IPS-20b (cell line): Measurements from ENCODE around the gene PODXL2.

Experiments
- H3K27ac ChIP-seq: one replicate; pipeline ENCODE4 v1.5.1; 2013; ENCODE audit warnings: low read length
- H3K27me3 ChIP-seq: 2 replicates; pipeline ENCODE4 v1.6.1; 2013; ENCODE audit warnings: mild to moderate bottlenecking, low read length, inconsistent platforms; ENCODE audit not compliant: insufficient read depth
- H3K36me3 ChIP-seq: 2 replicates; pipeline ENCODE4 v1.6.1; 2013; ENCODE audit warnings: low read depth, mild to moderate bottlenecking, inconsistent platforms, low read length, moderate library complexity; ENCODE audit not compliant: insufficient read depth
- H3K4me1 ChIP-seq: 2 replicates; pipeline ENCODE4 v1.6.1; 2013; ENCODE audit warnings: mild to moderate bottlenecking, control low read depth, inconsistent platforms, low read length, moderate library complexity; ENCODE audit not compliant: insufficient read depth
- H3K4me3 ChIP-seq: 2 replicates; pipeline ENCODE4 v1.5.1; 2013; ENCODE audit warnings: mild to moderate bottlenecking, low read length, inconsistent platforms
- H3K9ac ChIP-seq: 2 replicates; pipeline ENCODE4 v1.6.1; 2013; ENCODE audit warnings: low read depth, mild to moderate bottlenecking, inconsistent platforms, low read length, moderate library complexity
- H3K9me3 ChIP-seq: 2 replicates; pipeline ENCODE4 v1.6.1; 2013; ENCODE audit warnings: mild to moderate bottlenecking, low read depth, low read length, inconsistent platforms; ENCODE audit not compliant: insufficient read depth

Gene PODXL2

DNA sequence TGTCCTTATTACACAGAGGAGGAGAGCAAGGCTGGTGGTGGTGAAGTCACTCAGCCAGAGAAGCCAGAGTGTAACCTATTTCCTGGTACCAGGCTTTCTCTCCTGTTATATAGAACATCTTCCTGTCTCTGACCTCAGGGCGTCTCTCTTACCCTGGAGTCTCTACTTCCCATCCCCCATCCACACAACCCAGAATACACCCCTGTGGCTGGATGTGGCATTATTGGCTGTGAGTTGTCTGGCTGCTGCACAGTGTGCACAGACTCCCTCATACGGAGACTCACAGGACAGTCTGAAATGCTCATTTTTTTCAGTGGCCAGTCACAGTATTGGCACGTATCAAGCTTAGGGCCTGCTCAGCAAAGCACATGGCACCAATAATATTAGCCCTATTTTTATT lies 8.6 kb downstream of the PODXL2 start:
- H3K36me3 ChIP-seq, result 0 out of 2 replicates have a peak, but pooled peaks cover 8% of the 10 kb centered on the region
- no peaks in the 10 kb centered on the region; the same call in 1 of the 2 replicates for H3K4me1 ChIP-seq
- H3K9ac ChIP-seq, result no peak overlapping the region
- no peak overlapping the region for H3K4me3 ChIP-seq
- no peaks in the 10 kb centered on the region for H3K27me3 ChIP-seq
- H3K27ac ChIP-seq, result no peak overlapping the region
- H3K9me3 ChIP-seq, result no peaks in the 10 kb centered on the region

- H3K36me3 ChIP-seq, result 0 out of 2 replicates have a peak, but pooled peaks cover 8% of the 10 kb centered on the region
- no peak overlapping the region for H3K27ac ChIP-seq
- H3K4me3 ChIP-seq, result no peak overlapping the region
- no peaks in the 10 kb centered on the region for H3K4me1 ChIP-seq
- no peaks in the 10 kb centered on the region for H3K27me3 ChIP-seq
- H3K9me3 ChIP-seq, result no peaks in the 10 kb centered on the region
- no peak overlapping the region for H3K9ac ChIP-seq
These were observed 9.0 kb downstream of the PODXL2 start for GRCh38 chr3:127637971-127638370.

DNA sequence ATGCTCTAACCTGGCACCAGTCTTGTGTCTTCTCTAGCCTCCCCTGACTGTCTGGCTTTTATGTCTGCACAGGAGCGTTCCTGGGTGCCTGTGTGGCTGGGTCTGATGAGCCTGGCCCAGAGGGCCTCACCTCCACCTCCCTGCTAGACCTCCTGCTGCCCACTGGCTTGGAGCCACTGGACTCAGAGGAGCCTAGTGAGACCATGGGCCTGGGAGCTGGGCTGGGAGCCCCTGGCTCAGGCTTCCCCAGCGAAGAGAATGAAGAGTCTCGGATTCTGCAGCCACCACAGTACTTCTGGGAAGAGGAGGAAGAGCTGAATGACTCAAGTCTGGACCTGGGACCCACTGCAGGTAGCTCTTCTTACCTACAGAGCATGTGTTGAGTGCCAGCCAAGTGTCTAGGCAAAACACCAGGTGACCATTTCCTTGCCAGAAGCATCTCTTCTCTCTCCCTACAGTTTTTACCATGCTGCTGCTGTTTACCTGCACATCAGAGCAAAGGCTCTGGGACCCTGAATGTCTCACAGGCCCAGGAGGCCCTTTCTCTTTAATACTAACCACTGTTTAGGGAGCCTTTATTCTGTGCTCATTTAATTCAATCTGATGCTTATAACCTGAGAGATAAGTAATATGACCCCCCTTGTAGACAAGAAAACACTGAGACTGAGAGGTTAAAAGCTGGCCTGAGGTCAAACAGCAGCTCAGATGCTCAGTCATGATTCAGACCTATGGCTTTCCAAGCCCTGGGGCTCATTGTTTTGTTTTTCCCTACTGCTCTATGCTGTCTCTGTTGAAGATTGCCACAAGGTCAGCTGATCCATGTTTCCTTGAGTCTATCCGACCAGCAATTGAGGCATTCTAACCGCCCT lies 10.4 kb downstream of the PODXL2 start:
- H3K27ac ChIP-seq, result no peak overlapping the region
- no peaks in the 10 kb centered on the region for H3K27me3 ChIP-seq
- H3K4me1 ChIP-seq, result 0 out of 2 replicates have a peak, but pooled peaks cover 4% of the 10 kb centered on the region
- no peak overlapping the region for H3K9ac ChIP-seq
- H3K36me3 ChIP-seq, result 0 out of 2 replicates have a peak, but pooled peaks cover 8% of the 10 kb centered on the region
- no peak overlapping the region for H3K4me3 ChIP-seq
- H3K9me3 ChIP-seq, result no peaks in the 10 kb centered on the region

DNA sequence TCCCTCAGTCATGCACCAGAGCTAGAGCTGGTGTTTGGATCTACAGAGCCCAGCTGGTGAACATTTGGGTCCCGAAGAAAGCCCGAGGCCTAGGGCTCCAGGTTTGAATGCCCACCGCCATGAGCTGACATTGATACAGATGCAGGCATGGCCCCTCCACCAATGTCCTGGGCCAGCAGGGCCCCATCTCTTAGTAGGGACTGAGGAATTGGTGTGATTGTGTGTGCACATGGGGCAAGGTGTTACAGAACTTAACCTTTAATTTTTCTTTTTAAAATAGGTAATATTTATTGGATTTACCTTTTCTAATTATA lies 11.0 kb downstream of the PODXL2 start:
- Histone ChIP-seq H3K9ac (no peak overlapping the region), H3K4me3 (no peak overlapping the region), H3K27me3 (no peaks in the 10 kb centered on the region), H3K27ac (no peak overlapping the region), H3K36me3 (0 out of 2 replicates have a peak, but pooled peaks cover 8% of the 10 kb centered on the region), H3K9me3 (no peaks in the 10 kb centered on the region), H3K4me1 (0 out of 2 replicates have a peak, but pooled peaks cover 4% of the 10 kb centered on the region)

GRCh38 chr3:127644641-127645370 lies 15.8 kb downstream of the PODXL2 start:
- H3K36me3 ChIP-seq, result 0 out of 2 replicates have a peak, but pooled peaks cover 3% of the 10 kb centered on the region
- no peak overlapping the region for H3K9ac ChIP-seq
- no peak overlapping the region for H3K27ac ChIP-seq

DNA sequence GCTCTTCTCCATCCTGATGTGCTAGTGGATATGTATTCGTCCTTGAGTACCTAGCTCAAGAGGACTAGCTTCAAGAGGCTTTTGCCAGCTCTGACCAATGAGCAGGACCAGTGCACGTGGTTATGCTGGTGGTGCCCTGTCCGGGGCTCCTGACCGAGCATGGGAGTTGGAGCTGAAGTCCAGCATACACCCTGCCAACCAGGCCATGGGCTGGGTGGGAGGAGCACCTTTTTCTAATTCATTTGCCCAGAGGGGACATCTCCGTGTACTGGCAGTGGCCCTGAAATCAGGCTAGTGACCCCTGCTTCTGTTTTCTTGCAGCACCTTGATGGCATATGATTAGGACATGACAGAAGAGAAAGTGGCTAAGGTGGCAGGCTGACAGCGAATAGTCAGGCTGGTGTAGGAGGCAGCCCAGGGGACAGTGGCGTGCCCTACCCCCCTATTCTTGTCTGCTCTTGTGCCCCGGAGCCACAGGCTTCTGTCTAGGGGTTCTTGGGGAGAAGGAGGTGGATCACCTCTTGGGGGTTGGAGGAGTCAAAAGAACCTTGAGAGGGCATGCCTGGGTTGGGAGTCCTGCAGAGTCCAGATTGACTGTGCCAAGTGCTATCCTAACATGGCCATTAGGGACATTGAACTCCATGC lies 16.5 kb downstream of the PODXL2 start:
- H3K36me3 ChIP-seq, result no peaks in the 10 kb centered on the region
- no peak overlapping the region for H3K4me3 ChIP-seq
- no peak overlapping the region for H3K9ac ChIP-seq
- 0 out of 2 replicates have a peak, but pooled peaks cover 4% of the 10 kb centered on the region for H3K4me1 ChIP-seq
- no peaks in the 10 kb centered on the region for H3K27me3 ChIP-seq
- H3K27ac ChIP-seq, result no peak overlapping the region
- H3K9me3 ChIP-seq, result no peaks in the 10 kb centered on the region

More at GRCh38 chr3:127644641-127645370, 15.8 kb downstream of the PODXL2 start:
- H3K4me3 ChIP-seq, result no peak overlapping the region
- no peaks in the 10 kb centered on the region for H3K27me3 ChIP-seq
- H3K9me3 ChIP-seq, result no peaks in the 10 kb centered on the region
- H3K4me1 ChIP-seq, result 0 out of 2 replicates have a peak, but pooled peaks cover 4% of the 10 kb centered on the region

- Histone ChIP-seq H3K4me1 (0 out of 2 replicates have a peak, but pooled peaks cover 4% of the 10 kb centered on the region), H3K9ac (no peak overlapping the region), H3K4me3 (no peak overlapping the region), H3K27ac (no peak overlapping the region), H3K36me3 (no peaks in the 10 kb centered on the region), H3K9me3 (no peaks in the 10 kb centered on the region), H3K27me3 (no peaks in the 10 kb centered on the region)
These were observed 17.6 kb downstream of the PODXL2 start for GRCh38 chr3:127646501-127647046.

DNA sequence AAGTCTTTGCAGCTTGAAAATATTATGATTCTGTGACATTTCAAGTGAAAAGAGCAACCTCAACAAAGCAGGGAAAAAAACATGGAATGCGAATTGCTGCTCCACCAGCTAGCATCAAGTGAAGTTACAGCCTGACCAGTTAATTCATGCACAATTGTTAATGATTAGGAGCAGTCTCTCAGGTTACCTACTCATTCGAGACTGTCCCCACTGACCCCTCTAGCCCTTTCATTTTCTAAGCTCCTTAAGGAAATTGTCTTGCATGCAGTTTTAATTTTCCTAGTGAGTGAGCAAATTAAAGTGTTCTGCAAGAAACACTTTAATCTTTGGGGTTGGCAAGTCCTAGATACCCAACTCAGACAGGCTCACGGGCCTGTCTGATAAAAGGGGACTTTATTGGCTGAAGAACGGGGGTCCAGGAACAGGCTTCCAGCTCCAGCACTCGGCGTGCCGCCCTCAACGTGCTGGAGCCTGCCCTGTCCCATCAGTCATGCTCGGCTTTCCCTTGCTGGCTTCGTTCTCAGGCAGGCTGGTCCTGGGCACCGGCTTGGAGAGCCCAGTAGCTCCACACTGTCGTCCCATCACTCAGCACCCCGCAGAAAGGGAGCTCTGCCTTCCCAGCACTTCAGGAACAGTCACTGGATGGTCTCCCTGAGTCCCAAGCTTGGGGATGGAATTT lies 18.3 kb downstream of the PODXL2 start:
- Histone ChIP-seq H3K36me3 (no peaks in the 10 kb centered on the region), H3K9ac (no peak overlapping the region), H3K4me3 (no peak overlapping the region), H3K27me3 (no peaks in the 10 kb centered on the region), H3K9me3 (no peaks in the 10 kb centered on the region), H3K4me1 (0 out of 2 replicates have a peak, but pooled peaks cover 4% of the 10 kb centered on the region), H3K27ac (no peak overlapping the region)

- Histone ChIP-seq H3K4me1 (0 out of 2 replicates have a peak, but pooled peaks cover 4% of the 10 kb centered on the region), H3K9me3 (no peaks in the 10 kb centered on the region), H3K4me3 (no peak overlapping the region), H3K27ac (no peak overlapping the region), H3K36me3 (no peaks in the 10 kb centered on the region), H3K9ac (no peak overlapping the region), H3K27me3 (no peaks in the 10 kb centered on the region)
These were observed 18.8 kb downstream of the PODXL2 start for GRCh38 chr3:127647845-127648204.

DNA sequence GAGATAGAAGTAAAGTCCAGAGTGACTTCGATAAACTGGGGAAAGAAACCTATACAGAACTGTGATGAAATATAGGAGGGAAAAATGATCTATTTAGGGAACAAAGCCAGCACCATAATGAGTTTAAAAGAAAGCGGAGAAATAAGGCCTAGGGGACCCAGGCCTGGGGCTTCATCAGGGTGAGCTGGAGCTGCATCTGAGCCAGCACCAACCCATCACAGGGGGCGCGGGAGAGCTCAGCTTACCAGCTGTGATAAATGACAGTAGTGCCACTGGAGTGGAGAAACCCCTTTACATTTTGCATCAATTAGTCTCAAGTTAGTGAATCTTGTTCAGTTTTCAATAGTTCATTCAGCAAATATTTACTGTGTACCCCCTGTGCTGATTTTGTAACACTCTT lies 21.3 kb downstream of the PODXL2 start:
- Histone ChIP-seq H3K9ac (no peak overlapping the region), H3K36me3 (no peaks in the 10 kb centered on the region), H3K27me3 (no peaks in the 10 kb centered on the region), H3K9me3 (no peaks in the 10 kb centered on the region), H3K27ac (no peak overlapping the region), H3K4me1 (no peaks in the 10 kb centered on the region), H3K4me3 (no peak overlapping the region)
